Measurements from ENCODE around the gene MPP7. TPM values are rescaled to one million over a fixed set of nuclear protein-coding genes. Genes with fewer than 3 reads are reported as not detected.

MPP7 gene
- total RNA-seq, 2 experiments from 2014 or later, result 11.0 to 12.3 TPM

DNA sequence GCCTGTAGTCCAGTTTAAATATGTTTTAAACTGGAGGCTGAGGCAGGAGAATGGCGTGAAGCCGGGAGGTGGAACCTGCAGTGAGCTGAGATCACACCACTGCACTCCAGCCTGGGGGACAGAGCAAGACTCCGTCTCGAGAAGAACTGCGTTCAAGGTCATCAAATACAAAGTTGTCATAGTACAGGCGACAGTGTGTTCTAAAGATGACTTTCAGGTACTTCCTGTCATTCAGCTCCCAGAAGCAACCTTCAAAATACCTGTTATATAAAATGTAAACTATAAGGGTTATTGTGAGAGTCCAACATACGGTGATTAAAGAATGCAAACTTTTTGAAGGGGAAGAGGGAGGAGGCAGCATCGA lies 8.7 kb downstream of the MPP7 start:
- H3K27ac Mint-ChIP-seq, result peak overlapping the region; percentile 70
- peaks cover 2% of the 10 kb centered on the region for H3K36me3 Mint-ChIP-seq
- no peaks in the 10 kb centered on the region for H3K27me3 Mint-ChIP-seq
- peaks cover 69% of the 10 kb centered on the region for H3K4me1 Mint-ChIP-seq
- H3K4me3 Mint-ChIP-seq, result no peak overlapping the region
- no peak for DNase-seq
- no peaks in the 10 kb centered on the region for H3K9me3 Mint-ChIP-seq

DNA sequence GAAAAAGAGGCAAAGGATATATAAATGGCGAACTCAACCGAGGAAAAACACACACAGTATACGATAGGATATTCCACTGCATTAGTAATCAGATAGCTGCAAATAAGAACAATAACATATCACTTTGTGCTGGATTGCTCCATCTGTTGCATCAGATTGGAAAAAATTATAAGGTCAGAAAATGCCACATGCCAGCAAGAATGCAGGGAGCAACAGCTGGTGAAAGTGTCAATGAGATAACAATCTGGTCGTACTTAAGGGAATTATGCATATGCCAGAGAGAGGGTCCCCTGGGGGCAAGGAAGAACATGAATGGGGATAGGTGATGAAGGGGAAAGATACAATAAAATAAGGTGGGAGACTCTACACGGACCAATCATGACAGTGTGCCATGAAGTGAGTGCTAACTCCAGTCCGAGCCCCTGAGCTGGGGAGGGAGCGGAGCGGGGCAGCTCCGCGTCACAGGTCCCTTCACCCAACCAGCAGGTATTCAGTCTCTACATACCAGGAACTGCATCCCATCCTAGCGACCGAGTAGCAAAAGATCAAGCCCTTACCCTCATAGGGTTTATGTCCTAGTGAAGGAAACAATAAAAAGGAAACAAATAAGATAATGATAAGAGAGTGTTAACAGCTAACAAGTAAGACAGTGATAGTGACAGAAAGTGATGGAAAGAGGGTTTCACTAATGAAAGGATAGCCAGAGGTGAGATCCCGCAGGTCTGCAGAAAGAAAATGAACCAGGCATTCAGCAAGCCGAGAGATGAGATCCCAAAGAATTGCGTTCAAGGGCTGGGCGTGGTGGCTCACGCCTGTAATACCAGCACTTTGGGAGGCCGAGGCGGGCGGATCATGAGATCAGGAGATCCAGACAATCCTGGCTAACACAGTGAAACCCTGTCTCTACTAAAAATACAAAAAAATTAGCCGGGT lies 9.4 kb downstream of the MPP7 start:
- no peak for DNase-seq
- peaks cover 63% of the 10 kb centered on the region for H3K4me1 Mint-ChIP-seq
- peaks cover 2% of the 10 kb centered on the region for H3K36me3 Mint-ChIP-seq
- H3K27me3 Mint-ChIP-seq, result no peaks in the 10 kb centered on the region
- H3K4me3 Mint-ChIP-seq, result peak overlapping the region; percentile 42
- H3K9me3 Mint-ChIP-seq, result no peaks in the 10 kb centered on the region
- peak overlapping the region; percentile 70 for H3K27ac Mint-ChIP-seq

DNA sequence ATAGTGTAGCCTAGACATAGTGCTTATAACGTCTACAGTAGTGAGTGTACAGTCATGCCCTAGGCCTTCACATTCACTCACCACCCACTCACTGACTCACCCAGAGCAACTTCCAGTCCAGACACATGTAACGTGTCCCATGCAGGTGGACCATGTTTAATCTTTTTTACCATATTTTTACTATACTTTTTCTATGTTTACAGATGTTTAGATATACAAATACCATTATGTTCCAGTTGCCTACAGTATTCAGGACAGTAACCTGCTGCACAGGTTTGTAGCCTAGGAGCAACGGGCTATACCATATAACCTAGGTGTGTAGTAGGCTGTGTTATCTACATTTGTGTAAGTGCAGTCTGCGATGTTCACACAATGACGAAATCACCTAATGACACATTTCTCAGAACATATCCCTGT lies 11.0 kb downstream of the MPP7 start:
- Mint-ChIP-seq H3K27me3 (no peaks in the 10 kb centered on the region), H3K27ac (peak overlapping the region; percentile 77), H3K9me3 (no peaks in the 10 kb centered on the region), H3K4me3 (no peak overlapping the region), H3K4me1 (peaks cover 57% of the 10 kb centered on the region), H3K36me3 (peaks cover 2% of the 10 kb centered on the region)
- DNase-seq, result peak; percentile 49

DNA sequence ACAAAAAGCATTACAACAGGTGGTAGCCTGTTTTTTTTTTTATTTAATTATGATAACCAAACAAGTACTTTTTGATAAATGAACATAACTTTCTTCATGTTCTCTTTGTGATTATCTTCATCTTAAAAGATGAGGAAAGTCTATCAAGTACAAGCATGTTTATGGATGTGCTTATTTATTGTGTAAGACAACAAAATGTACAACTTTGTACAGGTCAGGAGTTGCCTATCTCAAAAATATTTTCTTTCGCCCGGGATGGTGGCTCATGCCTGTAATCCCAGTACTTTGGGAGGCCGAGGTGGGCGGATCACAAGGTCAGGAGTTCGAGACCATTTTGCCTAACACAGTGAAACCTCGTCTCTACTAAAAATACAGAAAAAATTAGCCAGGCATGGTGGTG lies 17.0 kb downstream of the MPP7 start:
- H3K4me3 Mint-ChIP-seq, result no peak overlapping the region
- H3K4me1 Mint-ChIP-seq, result peaks cover 44% of the 10 kb centered on the region
- no peaks in the 10 kb centered on the region for H3K27me3 Mint-ChIP-seq
- H3K36me3 Mint-ChIP-seq, result peaks cover 5% of the 10 kb centered on the region
- no peaks in the 10 kb centered on the region for H3K9me3 Mint-ChIP-seq
- DNase-seq, result no peak
- no peak overlapping the region for H3K27ac Mint-ChIP-seq

DNA sequence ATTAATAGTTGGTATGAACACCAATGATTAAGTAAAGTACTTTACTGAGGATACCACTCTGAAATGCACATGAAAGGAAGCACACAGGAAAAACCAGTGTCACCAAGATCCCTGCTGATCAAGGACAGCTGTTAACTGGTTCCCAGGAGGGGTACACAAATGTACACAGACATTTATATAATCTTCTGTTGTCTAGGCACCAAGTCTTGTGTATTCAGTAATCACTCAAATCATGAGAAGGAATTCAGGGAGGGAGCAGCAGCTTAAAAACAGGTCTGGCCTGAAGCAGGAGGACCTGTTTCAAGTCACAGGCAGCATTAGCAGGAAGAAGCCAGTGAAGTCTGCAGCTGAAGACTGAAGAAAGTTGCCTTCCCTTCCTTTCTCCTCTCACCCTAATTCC lies 18.7 kb downstream of the MPP7 start:
- Mint-ChIP-seq H3K27me3 (no peaks in the 10 kb centered on the region), H3K36me3 (peaks cover 5% of the 10 kb centered on the region), H3K9me3 (no peaks in the 10 kb centered on the region), H3K27ac (no peak overlapping the region), H3K4me1 (peaks cover 48% of the 10 kb centered on the region), H3K4me3 (no peak overlapping the region)
- DNase-seq, result no peak

DNA sequence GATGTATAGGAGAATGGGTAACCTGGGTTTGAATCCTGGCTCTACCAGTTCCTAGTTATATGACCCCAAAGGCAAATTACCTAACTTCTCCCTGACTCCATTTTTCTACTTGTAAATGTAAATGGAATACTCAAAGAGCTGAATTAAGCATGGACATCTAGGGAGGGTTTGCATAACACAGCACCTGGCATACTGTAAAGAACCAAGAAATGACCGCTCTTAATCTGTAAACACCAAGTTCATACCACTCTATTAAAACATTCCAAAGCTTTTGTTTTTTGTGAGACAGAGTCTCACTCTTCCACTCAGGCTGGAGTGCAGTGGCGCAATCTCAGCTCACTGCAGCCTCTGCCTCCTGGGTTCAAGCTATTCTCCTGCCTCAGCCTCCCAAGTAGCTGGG lies 19.6 kb downstream of the MPP7 start:
- Mint-ChIP-seq H3K27me3 (no peaks in the 10 kb centered on the region), H3K9me3 (no peaks in the 10 kb centered on the region), H3K27ac (no peak overlapping the region), H3K4me3 (no peak overlapping the region), H3K4me1 (peaks cover 48% of the 10 kb centered on the region), H3K36me3 (peaks cover 5% of the 10 kb centered on the region)
- no peak for DNase-seq

DNA sequence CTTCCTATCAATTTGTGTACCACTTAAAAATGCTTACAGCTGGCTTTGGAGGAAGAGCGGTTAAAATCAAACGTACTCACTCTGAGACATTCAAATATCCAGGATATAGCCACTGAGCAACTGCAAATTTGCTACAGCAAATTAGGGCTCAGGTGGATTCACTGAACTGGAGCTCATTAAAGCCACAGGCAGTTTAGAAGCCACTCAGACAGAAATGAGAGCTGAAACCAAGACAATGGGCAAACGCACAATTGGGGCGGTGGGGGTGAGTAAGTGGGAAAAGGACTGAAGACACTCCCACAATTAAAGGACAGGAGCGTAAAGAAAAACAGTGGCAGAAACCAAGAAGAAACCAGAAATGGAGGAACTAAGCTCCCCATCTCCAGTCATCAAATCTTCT lies 20.5 kb downstream of the MPP7 start:
- DNase-seq, result no peak
- H3K27ac Mint-ChIP-seq, result no peak overlapping the region
- no peaks in the 10 kb centered on the region for H3K9me3 Mint-ChIP-seq
- H3K4me1 Mint-ChIP-seq, result peaks cover 47% of the 10 kb centered on the region
- no peaks in the 10 kb centered on the region for H3K27me3 Mint-ChIP-seq
- H3K36me3 Mint-ChIP-seq, result peaks cover 5% of the 10 kb centered on the region
- H3K4me3 Mint-ChIP-seq, result no peak overlapping the region

DNA sequence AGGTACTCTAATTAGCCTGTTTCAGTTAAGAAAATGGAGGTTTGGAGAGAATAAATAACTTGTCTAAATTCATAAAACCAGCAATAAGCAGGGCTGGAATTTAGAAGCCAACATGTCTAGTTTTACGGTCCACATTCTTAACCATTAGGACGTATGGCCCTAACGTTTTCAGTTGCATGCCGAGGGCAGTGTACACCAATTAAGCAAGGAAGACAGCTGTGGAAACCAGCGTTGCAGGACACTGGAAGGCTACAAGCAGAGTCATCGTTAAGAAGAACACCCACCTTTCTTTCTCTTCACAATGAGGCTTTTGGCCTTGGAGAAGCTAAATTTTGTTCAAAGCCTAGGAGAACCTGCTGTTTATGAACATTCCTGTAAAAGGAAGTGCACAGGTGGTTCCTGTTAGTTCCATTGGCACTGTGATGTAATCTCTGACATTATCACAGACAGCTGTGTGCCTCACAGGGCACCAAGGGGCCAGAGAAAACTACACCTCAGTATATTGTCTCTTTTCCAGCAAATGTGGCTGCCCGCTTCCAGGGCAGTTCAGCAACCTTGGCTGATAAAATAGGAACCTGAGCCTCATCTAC lies 21.0 kb downstream of the MPP7 start:
- no peak for DNase-seq
- Mint-ChIP-seq H3K27me3 (no peaks in the 10 kb centered on the region), H3K4me1 (peaks cover 43% of the 10 kb centered on the region), H3K4me3 (no peak overlapping the region), H3K36me3 (peaks cover 5% of the 10 kb centered on the region), H3K9me3 (no peaks in the 10 kb centered on the region), H3K27ac (no peak overlapping the region)

DNA sequence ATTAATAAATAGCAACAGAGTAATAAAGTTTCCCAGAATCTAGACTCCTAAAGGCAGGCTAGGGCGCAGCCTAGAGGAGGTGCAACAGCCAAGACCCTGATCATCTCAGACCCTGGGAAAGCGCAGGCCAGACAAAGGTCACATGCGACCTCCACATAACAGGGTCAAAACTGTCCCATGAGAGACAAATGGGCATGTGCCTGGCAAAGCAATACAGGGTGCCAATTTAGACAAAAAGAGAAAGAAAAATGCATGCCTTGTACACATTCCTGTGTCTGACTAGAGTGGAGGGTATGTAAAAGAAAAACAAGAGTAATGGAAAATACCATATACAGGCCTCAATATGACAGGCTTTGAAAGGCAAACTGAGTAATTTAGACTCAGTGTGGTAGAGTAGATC lies 22.2 kb downstream of the MPP7 start:
- no peak for DNase-seq
- peaks cover 42% of the 10 kb centered on the region for H3K4me1 Mint-ChIP-seq
- H3K4me3 Mint-ChIP-seq, result no peak overlapping the region
- H3K9me3 Mint-ChIP-seq, result no peaks in the 10 kb centered on the region
- no peaks in the 10 kb centered on the region for H3K27me3 Mint-ChIP-seq
- peaks cover 5% of the 10 kb centered on the region for H3K36me3 Mint-ChIP-seq
- H3K27ac Mint-ChIP-seq, result no peak overlapping the region

DNA sequence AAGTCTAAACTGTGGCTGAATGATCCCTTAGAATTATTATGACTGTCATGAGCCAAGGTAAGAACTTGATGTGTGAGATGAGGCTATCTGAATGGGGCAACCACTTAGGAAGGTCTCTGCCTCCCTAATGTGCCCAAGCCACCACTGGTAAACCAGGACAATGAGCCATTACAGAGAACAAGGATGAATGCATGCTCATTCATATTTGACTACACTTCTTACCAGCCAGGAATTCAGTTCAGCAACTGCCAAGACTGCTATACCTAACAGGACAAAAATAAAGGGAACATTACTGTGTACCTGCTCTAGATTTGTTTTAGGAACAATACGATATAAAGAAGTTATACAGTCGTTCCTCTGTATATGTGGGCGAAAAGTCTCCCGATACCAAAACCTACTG lies 23.0 kb downstream of the MPP7 start:
- peaks cover 43% of the 10 kb centered on the region for H3K4me1 Mint-ChIP-seq
- no peak overlapping the region for H3K27ac Mint-ChIP-seq
- H3K9me3 Mint-ChIP-seq, result no peaks in the 10 kb centered on the region
- H3K36me3 Mint-ChIP-seq, result peaks cover 4% of the 10 kb centered on the region
- H3K4me3 Mint-ChIP-seq, result no peak overlapping the region
- no peak for DNase-seq
- no peaks in the 10 kb centered on the region for H3K27me3 Mint-ChIP-seq

DNA sequence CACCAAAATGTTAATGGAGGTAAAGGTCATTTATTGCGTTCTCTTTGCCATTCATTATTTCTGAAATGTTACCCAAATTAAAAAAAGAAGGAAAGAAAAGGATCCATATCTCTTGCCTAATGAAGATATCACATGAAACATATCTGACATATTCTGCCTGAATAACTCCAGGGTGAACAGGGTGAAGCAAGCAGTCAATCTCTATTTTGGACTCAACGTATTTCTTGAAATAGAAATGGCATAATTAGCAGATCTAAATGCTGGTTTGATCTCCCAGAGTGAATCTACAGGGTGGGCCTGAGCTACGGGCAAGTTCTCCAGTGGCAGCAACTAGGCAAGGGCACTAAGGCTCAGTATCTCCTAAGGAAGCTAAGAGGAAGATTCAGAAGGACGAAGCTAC lies 24.0 kb downstream of the MPP7 start:
- Mint-ChIP-seq H3K36me3 (peaks cover 4% of the 10 kb centered on the region), H3K27ac (no peak overlapping the region), H3K4me3 (no peak overlapping the region), H3K27me3 (no peaks in the 10 kb centered on the region), H3K4me1 (peaks cover 38% of the 10 kb centered on the region), H3K9me3 (no peaks in the 10 kb centered on the region)
- DNase-seq, result no peak

DNA sequence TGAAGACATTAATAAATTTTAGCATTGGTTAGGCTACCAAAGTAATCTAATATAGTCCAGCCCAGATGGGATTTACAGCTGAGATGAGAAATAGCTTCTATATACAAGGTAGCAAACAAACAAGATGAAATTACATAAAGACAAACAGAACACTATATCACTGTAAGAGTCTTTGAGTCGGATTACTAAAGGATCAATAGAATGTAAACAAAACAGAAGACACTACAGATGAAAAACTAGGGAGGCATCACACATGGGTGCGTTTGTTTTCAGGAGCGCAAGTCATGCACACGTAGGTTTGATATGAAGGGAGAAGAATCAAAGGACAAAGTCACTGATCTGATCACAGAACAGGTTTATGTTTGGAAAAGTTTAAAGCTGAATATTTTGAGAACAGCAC lies 26.5 kb downstream of the MPP7 start:
- Mint-ChIP-seq H3K27ac (no peak overlapping the region), H3K4me3 (no peak overlapping the region), H3K27me3 (no peaks in the 10 kb centered on the region), H3K9me3 (no peaks in the 10 kb centered on the region), H3K4me1 (peaks cover 27% of the 10 kb centered on the region), H3K36me3 (peaks cover 7% of the 10 kb centered on the region)
- no peak for DNase-seq

DNA sequence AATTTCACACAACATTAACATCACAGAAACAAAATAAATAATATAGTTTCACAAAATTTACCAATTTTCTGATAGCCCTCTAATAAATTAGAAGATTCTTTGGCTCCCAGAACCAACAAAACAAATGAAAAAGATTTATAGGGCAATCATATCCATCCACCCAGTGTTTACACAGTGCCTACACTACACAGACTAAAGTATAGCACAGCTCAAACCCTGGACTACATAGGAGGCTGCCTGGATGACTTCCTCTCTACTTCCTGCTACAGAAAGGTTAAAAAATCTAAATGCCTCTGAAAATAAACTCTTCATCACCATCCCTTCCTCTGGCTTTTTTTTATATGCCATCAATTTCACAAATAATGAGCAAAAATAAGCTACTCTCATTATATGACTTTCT lies 28.4 kb downstream of the MPP7 start:
- Mint-ChIP-seq H3K9me3 (no peaks in the 10 kb centered on the region), H3K36me3 (peaks cover 9% of the 10 kb centered on the region)

DNA sequence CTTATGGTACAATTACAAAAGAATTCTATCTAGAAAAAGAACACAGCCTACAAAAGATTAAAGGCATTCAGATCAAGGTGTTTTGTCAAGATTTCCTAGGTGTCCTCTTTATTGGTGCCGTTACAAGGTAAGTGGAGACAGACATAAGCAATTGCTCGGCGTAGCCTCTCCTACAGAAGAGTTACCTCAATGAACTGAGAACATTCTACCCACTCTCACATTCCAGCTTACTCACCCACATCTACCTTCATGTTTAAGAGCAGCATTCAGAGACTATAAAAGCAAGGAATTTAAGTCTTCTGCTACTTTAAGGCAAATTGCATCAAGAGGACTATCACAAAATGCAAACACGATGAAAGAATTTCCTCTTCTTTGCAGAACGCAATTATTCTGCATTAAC lies 29.5 kb downstream of the MPP7 start:
- Mint-ChIP-seq H3K9me3 (no peaks in the 10 kb centered on the region), H3K27me3 (no peaks in the 10 kb centered on the region)

More for the DNA sequence above, 28.4 kb downstream of the MPP7 start:
- no peaks in the 10 kb centered on the region for H3K27me3 Mint-ChIP-seq
- no peak overlapping the region for H3K27ac Mint-ChIP-seq
- H3K4me1 Mint-ChIP-seq, result peaks cover 16% of the 10 kb centered on the region
- DNase-seq, result no peak
- no peak overlapping the region for H3K4me3 Mint-ChIP-seq

DNA sequence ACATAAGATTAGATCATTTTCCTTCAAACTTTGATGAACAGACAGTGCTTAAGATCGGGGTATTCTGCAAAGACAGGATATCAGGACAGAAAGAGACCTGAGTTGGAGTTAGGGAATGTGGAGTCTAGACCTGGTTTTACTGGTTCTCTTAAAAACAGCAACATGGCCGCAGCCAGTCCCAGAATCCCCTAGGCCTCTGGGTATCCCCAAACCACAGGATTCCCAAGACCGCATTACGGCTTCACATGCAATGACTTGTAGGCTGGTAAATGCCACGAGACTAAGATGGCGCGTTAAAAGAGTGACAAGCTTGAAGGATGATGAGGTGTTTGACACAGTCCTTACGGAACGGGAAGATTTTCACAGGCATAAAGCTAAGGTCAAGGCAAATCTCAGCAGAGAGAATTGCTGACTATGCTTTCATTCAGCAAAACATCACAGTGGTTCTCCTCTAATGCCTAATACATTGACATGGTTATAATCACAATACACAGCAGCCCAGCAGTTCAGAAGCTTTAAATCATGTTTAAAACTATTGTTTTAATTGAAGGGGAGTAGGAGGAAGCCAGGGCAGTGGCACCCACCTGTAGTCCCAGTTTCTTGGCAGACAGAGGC lies 32.9 kb downstream of the MPP7 start:
- Mint-ChIP-seq H3K27ac (no peak overlapping the region), H3K4me3 (no peak overlapping the region), H3K4me1 (peaks cover 18% of the 10 kb centered on the region)

More for the DNA sequence above, 29.5 kb downstream of the MPP7 start:
- no peak overlapping the region for H3K27ac Mint-ChIP-seq
- peaks cover 16% of the 10 kb centered on the region for H3K4me1 Mint-ChIP-seq
- H3K4me3 Mint-ChIP-seq, result no peak overlapping the region
- DNase-seq, result no peak
- peaks cover 9% of the 10 kb centered on the region for H3K36me3 Mint-ChIP-seq

More for the DNA sequence above, 32.9 kb downstream of the MPP7 start:
- Mint-ChIP-seq H3K36me3 (peaks cover 7% of the 10 kb centered on the region), H3K9me3 (no peaks in the 10 kb centered on the region), H3K27me3 (no peaks in the 10 kb centered on the region)
- DNase-seq, result no peak

Data from activated naive CD8-positive, alpha-beta T cell treated with anti-CD3 and anti-CD28 coated beads for 36 hours (primary cell).